Ovary (tissue), 3 donors: ENCODE data around the gene HSD17B1.

ENCODE experiments used
- EP300 ChIP-seq: sonication (generic); formaldehyde crosslinking; IDR thresholded peaks from one replicate; pipeline ENCODE4 v1.6.1; 2017; ENCODE audit warnings: antibody characterized with exemption
- TF ChIP-seq, protein P1 (sequence below), 3 donors: fragments of 450-650 bp in 2 of 3; fragments of 200-600 bp in 1 of 3; IDR thresholded peaks; one replicate each; pipeline versions ENCODE4 v1.5.1 to v1.8.0; 2016 to 2022; ENCODE audit warnings: antibody characterized with exemption in 3 of 3, mild to moderate bottlenecking in 1 of 3
- donor health status: DM: no; HTN: no; CAD: no.

- no peak for TF ChIP-seq EP300
- TF ChIP-seq, protein P1, sequence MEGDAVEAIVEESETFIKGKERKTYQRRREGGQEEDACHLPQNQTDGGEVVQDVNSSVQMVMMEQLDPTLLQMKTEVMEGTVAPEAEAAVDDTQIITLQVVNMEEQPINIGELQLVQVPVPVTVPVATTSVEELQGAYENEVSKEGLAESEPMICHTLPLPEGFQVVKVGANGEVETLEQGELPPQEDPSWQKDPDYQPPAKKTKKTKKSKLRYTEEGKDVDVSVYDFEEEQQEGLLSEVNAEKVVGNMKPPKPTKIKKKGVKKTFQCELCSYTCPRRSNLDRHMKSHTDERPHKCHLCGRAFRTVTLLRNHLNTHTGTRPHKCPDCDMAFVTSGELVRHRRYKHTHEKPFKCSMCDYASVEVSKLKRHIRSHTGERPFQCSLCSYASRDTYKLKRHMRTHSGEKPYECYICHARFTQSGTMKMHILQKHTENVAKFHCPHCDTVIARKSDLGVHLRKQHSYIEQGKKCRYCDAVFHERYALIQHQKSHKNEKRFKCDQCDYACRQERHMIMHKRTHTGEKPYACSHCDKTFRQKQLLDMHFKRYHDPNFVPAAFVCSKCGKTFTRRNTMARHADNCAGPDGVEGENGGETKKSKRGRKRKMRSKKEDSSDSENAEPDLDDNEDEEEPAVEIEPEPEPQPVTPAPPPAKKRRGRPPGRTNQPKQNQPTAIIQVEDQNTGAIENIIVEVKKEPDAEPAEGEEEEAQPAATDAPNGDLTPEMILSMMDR (IDR thresholded peaks at IDR 0.05), result no peak
These were observed 2.4 kb downstream of the HSD17B1 start for GRCh38 chr17:42555122-42555622.
